Pons (tissue), 1 donor: Measurements from ENCODE around the gene KRT1.

ENCODE experiments used
- DNase-seq: peaks from one replicate; pipeline ENCODE4 v3.0.0-alpha.2; 2016; ENCODE audit warnings: low spot score

The KRT1 gene

GRCh38 chr12:52636189-52636588, 44.0 kb downstream of the KRT1 start:
- no peak for DNase-seq

- peak; percentile 88 for DNase-seq
Measured at GRCh38 chr12:52634266-52635056, 45.7 kb downstream of the KRT1 start.

GRCh38 chr12:52633383-52633782, 46.8 kb downstream of the KRT1 start:
- DNase-seq = no peak

GRCh38 chr12:52632656-52633055, 47.6 kb downstream of the KRT1 start:
- no peak for DNase-seq

GRCh38 chr12:52631676-52632459, 48.3 kb downstream of the KRT1 start:
- DNase-seq = no peak

GRCh38 chr12:52631264-52631663, 48.9 kb downstream of the KRT1 start:
- DNase-seq = no peak

GRCh38 chr12:52630599-52631200, 49.5 kb downstream of the KRT1 start:
- DNase-seq = no peak

- no peak for DNase-seq
Measured at GRCh38 chr12:52630008-52630500, 50.2 kb downstream of the KRT1 start.

GRCh38 chr12:52629281-52630007, 50.8 kb downstream of the KRT1 start:
- DNase-seq = no peak

- no peak for DNase-seq
Measured at GRCh38 chr12:52628841-52629240, 51.4 kb downstream of the KRT1 start.

GRCh38 chr12:52628111-52628507, 52.1 kb downstream of the KRT1 start:
- no peak for DNase-seq

- DNase-seq = no peak
Measured at GRCh38 chr12:52627395-52628110, 52.7 kb downstream of the KRT1 start.
